K562 (cell line): ENCODE results near the gene LSR. TPM values are rescaled to one million over a fixed set of nuclear protein-coding genes. Genes with fewer than 3 reads are reported as not detected.

ENCODE experiments used
- C11orf30 ChIP-seq: fragments of 450-650 bp; IDR thresholded peaks from 2 replicates; pipeline ENCODE4 v1.6.1; 2016; ENCODE audit warnings: low read depth, mild to moderate bottlenecking
- HMBOX1 ChIP-seq: sonication (generic); IDR thresholded peaks from 2 replicates; pipeline ENCODE4 v1.6.1; 2016
- PHF20 ChIP-seq: fragments of 450-650 bp; IDR thresholded peaks from 2 replicates; pipeline ENCODE4 v1.6.1; 2018; ENCODE audit not compliant: partially characterized antibody
- SETDB1 ChIP-seq: IDR thresholded peaks from one replicate; pipeline ENCODE4 v1.6.1; 2012; ENCODE audit warnings: low read length, control low read depth, inconsistent platforms
- TAF15 ChIP-seq: fragments of 200-400 bp; formaldehyde crosslinking; IDR thresholded peaks from 2 replicates; pipeline ENCODE4 v1.6.1; 2017; ENCODE audit warnings: mild to moderate bottlenecking, low read depth, low read length, moderate library complexity
- TCF3 ChIP-seq: sonication (generic); formaldehyde crosslinking; IDR thresholded peaks from 2 replicates; pipeline ENCODE4 v1.4.0; 2020; ENCODE audit warnings: mild to moderate bottlenecking, missing genetic modification reagents
- TRIM25 ChIP-seq: fragments of 450-650 bp; IDR thresholded peaks from 2 replicates; pipeline ENCODE4 v1.7.0; 2016; ENCODE audit warnings: borderline replicate concordance
- TSHZ1 ChIP-seq: fragments of 250-450 bp; sonication (Bioruptor Pico); IDR thresholded peaks from 2 replicates; pipeline ENCODE4 v1.4.0; 2020; ENCODE audit warnings: mild to moderate bottlenecking, moderate library complexity
- ZBTB7A ChIP-seq: IDR thresholded peaks from 2 replicates; pipeline ENCODE4 v1.6.1; 2011; ENCODE audit warnings: low read depth, mild to moderate bottlenecking, low read length, moderate library complexity, borderline replicate concordance; ENCODE audit not compliant: control insufficient read depth
- ZNF407 ChIP-seq: fragments of 450-650 bp; IDR thresholded peaks from 2 replicates; pipeline ENCODE4 v1.6.1; 2016; ENCODE audit warnings: low read depth
- ZNF77 ChIP-seq: fragments of 250-450 bp; sonication (Bioruptor Pico); IDR thresholded peaks from 2 replicates; pipeline ENCODE4 v1.5.0; 2020
- ZNF780A ChIP-seq: fragments of 250-450 bp; sonication (Bioruptor Pico); IDR thresholded peaks from 2 replicates; pipeline ENCODE4 v1.5.0; 2021; ENCODE audit warnings: mild to moderate bottlenecking
- ZNF79 ChIP-seq: fragments of 250-450 bp; sonication (Bioruptor Pico); IDR thresholded peaks from 2 replicates; pipeline ENCODE4 v1.4.0; 2020; ENCODE audit warnings: low read depth, mild to moderate bottlenecking, moderate library complexity
- polyA plus RNA-seq, 8 experiments: library from polyadenylated mRNA; depleted of rRNA in 4 of 8; stranded (reverse) in 5 of 8; unstranded in 3 of 8; fragments of >200 nt; fragmentation: Nextera tagmentation in 2 of 8; fragmentation: Illumina TruSeq in 1 of 8; extraction: Ambion mirVana in 2 of 8; extraction: Trizol in 1 of 8; gene quantifications; 2 replicates each; pipeline versions ENCODE4 v1.2.1 to v1.2.3, GENCODE V29; 2011 to 2014; ENCODE audit warnings: inconsistent platforms in 1 of 8, missing spikeins in 1 of 8
- total RNA-seq, 7 experiments: library from RNA; depleted of rRNA in 6 of 7; stranded (reverse); fragments of >200 nt in 6 of 7; fragmentation: Illumina TruSeq in 2 of 7; extraction: Trizol in 2 of 7; gene quantifications; 2 replicates each; pipeline versions ENCODE4 v1.2.1 to v1.2.3, GENCODE V29; 2011 to 2021; ENCODE audit warnings: low replicate concordance in 1 of 7

Gene LSR
- total and polyA plus RNA-seq, 9 of the 15 experiments (the other 6 are each of a cell fraction or from before 2014, with no cell fraction given): 0.44 to 87.9 (median 28.0) TPM

- peak; percentile 75; the same call in 1 of the 2 replicates for TF ChIP-seq ZBTB7A
- no peak for TF ChIP-seq PHF20
- TF ChIP-seq TSHZ1 (CRISPR knock-in tag): no peak
- no peak for TF ChIP-seq SETDB1
- TF ChIP-seq TRIM25: no peak
- no peak for TF ChIP-seq C11orf30
- TF ChIP-seq HMBOX1: no peak
- TF ChIP-seq TCF3: no peak; the same call in 1 of the 2 replicates
- TF ChIP-seq ZNF780A (CRISPR knock-in tag): no peak
- TF ChIP-seq TAF15: no peak
- no peak for TF ChIP-seq ZNF79
- no peak for TF ChIP-seq ZNF77 (CRISPR knock-in tag)
- TF ChIP-seq ZNF407: no peak
Observed at GRCh38 chr19:35269438-35270117, 20.8 kb downstream of the LSR start (continued).
